HG03280 (cell line): ENCODE measurements around the gene FREM2.

ENCODE experiments used
- ATAC-seq: cut with Tn5 transposase; IDR thresholded peaks from one replicate; pipeline ENCODE4 v1.9.1; 2021; ENCODE audit warnings: mild to moderate bottlenecking, moderate library complexity; ENCODE audit not compliant: unreplicated experiment

The FREM2 gene

GRCh38 chr13:38758277-38758676 is 71.4 kb downstream of the FREM2 start:
- no peak for ATAC-seq

- no peak for ATAC-seq
These were observed 72.5 kb downstream of the FREM2 start for GRCh38 chr13:38759390-38759789.

GRCh38 chr13:38763446-38764381 is 76.8 kb downstream of the FREM2 start:
- no peak for ATAC-seq

GRCh38 chr13:38766799-38767198 is 79.9 kb downstream of the FREM2 start:
- no peak for ATAC-seq

- no peak for ATAC-seq
These were observed 80.8 kb downstream of the FREM2 start for GRCh38 chr13:38767506-38768265.

- ATAC-seq = no peak
These were observed 82.6 kb downstream of the FREM2 start for GRCh38 chr13:38769526-38769925.

- ATAC-seq = no peak
These were observed 88.2 kb downstream of the FREM2 start for GRCh38 chr13:38775085-38775484.

- no peak for ATAC-seq
These were observed 90.7 kb downstream of the FREM2 start for GRCh38 chr13:38777347-38778119.

- no peak for ATAC-seq
These were observed 94.7 kb downstream of the FREM2 start for GRCh38 chr13:38781539-38781938.

GRCh38 chr13:38784036-38784880 is 97.4 kb downstream of the FREM2 start:
- ATAC-seq = no peak

- no peak for ATAC-seq
These were observed 98.2 kb downstream of the FREM2 start for GRCh38 chr13:38785042-38785441.

- ATAC-seq = no peak
These were observed 98.6 kb downstream of the FREM2 start for GRCh38 chr13:38785490-38785889.

- no peak for ATAC-seq
These were observed 100.7 kb downstream of the FREM2 start for GRCh38 chr13:38787550-38787949.

- ATAC-seq = no peak
These were observed 110.0 kb downstream of the FREM2 start for GRCh38 chr13:38796890-38797289.

GRCh38 chr13:38803531-38803930 is 116.7 kb downstream of the FREM2 start:
- ATAC-seq = no peak

- no peak for ATAC-seq
These were observed 117.2 kb downstream of the FREM2 start for GRCh38 chr13:38804061-38804460.

- ATAC-seq = no peak
These were observed 117.7 kb downstream of the FREM2 start for GRCh38 chr13:38804536-38804935.

- no peak for ATAC-seq
These were observed 127.5 kb downstream of the FREM2 start for GRCh38 chr13:38814331-38814730.

GRCh38 chr13:38819053-38819452 is 132.2 kb downstream of the FREM2 start:
- ATAC-seq = no peak

- no peak for ATAC-seq
These were observed 132.7 kb downstream of the FREM2 start for GRCh38 chr13:38819596-38819995.
